ENCODE data around the gene BPTF. TPM values are rescaled to one million over a fixed set of nuclear protein-coding genes. Genes with fewer than 3 reads are reported as not detected.
"Not testable (repeated sequence)": the region's sequence is repeated elsewhere in the genome, so short reads cannot be mapped to it uniquely, and the experiment has no call there.

The BPTF gene
- total RNA-seq, 1 donor from 2014 or later = 77.3 TPM

DNA sequence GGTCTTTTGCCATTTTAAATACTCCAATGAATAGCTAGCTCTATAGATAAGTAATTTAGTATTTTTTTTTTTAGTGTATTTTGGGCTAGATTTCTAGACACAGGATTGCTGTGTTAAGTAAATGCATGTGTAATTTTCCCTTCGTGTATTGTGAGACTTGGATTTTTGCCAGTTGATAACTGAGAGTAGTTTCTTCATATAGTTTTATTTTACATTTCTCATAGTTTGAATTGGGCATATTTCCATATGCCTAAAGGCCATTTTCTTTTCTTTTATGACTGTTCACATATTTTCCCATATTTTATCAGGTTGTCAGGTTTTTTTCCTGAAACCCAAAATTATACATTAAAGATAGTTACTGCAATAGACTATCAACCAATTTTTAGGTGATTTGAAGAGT lies 59.4 kb downstream of the BPTF start:
- no peak for DNase-seq (ENCODE audit: low spot score)

GRCh38 chr17:67891481-67892119 lies 66.3 kb downstream of the BPTF start:
- peak; percentile 24 for DNase-seq (ENCODE audit: low spot score)

GRCh38 chr17:67902511-67903231 lies 77.4 kb downstream of the BPTF start:
- peak; percentile 64 for DNase-seq (ENCODE audit: low spot score)

DNA sequence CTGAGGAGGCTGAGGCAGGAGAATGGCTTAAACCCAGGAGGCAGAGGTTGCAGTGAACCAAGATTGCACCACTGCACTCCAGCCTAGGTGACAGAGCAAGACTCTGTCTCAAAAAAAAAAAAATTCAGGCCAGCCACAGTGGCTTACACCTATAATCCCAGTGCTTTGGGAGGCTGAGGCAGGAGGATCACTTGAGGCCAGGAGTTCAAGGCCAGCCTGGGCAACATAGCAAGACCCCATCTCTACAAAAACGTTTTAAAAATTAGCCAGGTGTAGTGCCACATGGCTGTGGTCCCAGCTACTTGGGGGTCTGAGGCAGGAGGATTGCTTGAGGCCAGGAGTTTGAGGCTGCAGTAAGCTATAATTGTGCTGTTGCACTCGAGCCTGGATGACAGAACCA lies 80.0 kb downstream of the BPTF start:
- DNase-seq (ENCODE audit: low spot score) = not testable (repeated sequence)

DNA sequence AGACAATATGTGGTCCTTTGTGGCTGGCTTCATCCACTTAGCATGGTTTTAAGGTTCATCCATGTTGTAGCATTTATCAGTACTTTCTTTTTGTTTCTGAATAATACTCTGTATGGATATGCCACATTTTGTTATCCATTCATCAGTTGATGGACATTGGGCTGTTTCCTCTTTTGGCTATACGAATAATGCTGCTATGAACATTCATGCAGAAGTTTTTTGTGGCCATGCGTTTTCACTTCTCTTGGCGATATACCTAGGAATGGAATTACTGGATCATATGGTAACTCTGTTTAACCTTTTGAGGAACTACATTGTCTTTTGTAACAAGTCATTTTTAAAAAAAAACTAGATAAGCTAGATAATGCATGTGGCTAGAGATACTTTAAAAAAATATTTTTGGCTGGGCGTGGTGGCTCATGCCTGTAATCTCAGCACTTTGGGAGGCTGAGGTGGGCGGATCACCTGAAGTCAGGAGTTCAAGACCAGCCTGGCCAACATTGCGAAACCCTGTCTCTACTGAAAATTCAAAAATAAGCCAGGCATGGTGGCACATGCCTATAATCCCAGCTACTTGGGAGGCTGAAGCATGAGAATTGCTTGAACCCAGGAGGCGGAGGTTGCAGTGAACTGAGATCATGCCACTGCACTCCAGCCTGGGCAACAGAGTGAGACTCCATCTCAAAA lies 85.0 kb downstream of the BPTF start:
- DNase-seq (ENCODE audit: low spot score) = not testable (repeated sequence)

GRCh38 chr17:67911059-67911782 lies 85.9 kb downstream of the BPTF start:
- no peak for DNase-seq (ENCODE audit: low spot score)

DNA sequence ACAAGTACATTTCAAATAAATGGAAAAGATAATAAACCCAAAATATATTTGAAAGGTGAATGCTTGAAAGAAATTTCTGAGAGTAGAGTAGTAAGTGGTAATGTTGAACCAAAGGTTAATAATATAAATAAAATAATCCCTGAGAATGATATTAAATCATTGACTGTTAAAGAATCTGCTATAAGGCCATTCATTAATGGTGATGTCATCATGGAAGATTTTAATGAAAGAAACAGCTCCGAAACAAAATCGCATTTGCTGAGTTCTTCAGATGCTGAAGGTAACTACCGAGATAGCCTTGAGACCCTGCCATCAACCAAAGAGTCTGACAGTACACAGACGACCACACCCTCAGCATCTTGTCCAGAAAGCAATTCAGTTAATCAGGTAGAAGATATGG lies 86.8 kb downstream of the BPTF start:
- DNase-seq (ENCODE audit: low spot score) = no peak

GRCh38 chr17:67912656-67913055 lies 87.4 kb downstream of the BPTF start:
- no peak for DNase-seq (ENCODE audit: low spot score)

DNA sequence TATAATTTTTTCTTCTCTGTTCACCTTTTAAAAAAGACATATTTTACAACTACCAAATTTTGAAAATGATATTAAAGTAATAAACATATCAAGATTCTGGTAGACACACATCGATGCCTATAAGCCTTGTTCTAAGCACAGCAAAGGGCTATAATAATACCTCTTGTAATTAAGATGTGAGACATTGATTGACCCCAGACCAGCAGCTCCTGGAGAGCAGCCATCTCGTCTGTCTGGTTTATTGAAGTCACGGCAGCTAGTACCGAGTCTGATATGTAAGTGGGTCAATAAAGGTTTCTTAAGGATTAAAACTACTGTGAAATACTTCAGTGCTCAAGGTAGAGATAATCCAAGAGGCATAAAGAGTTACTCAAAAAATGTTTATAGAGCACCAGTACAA lies 94.9 kb downstream of the BPTF start:
- DNase-seq (ENCODE audit: low spot score) = no peak

GRCh38 chr17:67922503-67922902 lies 97.2 kb downstream of the BPTF start:
- no peak for DNase-seq (ENCODE audit: low spot score)

DNA sequence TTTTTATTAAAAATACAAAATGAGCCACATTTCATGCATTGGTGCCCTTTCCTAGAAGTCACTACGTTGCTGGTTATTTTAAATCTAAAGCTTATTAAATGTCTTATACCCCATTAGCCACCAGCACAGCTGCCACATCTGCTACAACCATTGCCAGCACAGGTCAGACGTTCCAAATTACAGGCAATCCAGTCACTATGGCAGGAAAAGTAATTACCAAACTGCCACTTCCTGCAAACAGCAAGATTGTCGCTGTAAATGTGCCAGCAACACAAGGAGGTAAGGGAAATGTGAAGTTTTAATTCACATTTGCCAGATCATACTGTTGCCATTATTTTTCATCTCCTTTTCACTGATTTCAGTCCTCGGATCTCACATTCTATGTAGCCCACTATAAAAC lies 103.5 kb downstream of the BPTF start:
- not testable (repeated sequence) for DNase-seq (ENCODE audit: low spot score)

- DNase-seq (ENCODE audit: low spot score) = no peak
These were observed 105.9 kb downstream of the BPTF start for GRCh38 chr17:67931227-67931626.

- DNase-seq (ENCODE audit: low spot score) = no peak
These were observed 117.5 kb downstream of the BPTF start for GRCh38 chr17:67942810-67943209.

- no peak for DNase-seq (ENCODE audit: low spot score)
These were observed 118.7 kb downstream of the BPTF start for GRCh38 chr17:67944035-67944434.

DNA sequence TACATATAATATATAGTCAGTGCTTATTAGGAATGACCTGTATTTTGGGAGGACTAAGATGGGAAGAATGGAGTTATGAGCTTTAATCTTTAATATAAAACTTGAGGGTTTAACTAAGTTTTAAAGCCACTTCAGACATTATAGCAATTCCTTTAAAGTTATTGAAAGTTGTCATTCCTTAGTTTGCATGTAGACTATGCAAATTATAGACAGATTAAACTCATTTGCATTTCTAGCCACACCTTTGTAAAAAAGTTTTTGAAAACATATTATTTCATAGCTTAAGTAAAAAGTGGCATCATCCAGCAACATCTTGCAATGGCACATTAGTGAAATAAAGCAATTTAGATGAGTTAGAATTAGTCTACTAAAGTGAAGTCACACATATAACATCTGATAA lies 121.2 kb downstream of the BPTF start:
- DNase-seq (ENCODE audit: low spot score) = no peak

DNA sequence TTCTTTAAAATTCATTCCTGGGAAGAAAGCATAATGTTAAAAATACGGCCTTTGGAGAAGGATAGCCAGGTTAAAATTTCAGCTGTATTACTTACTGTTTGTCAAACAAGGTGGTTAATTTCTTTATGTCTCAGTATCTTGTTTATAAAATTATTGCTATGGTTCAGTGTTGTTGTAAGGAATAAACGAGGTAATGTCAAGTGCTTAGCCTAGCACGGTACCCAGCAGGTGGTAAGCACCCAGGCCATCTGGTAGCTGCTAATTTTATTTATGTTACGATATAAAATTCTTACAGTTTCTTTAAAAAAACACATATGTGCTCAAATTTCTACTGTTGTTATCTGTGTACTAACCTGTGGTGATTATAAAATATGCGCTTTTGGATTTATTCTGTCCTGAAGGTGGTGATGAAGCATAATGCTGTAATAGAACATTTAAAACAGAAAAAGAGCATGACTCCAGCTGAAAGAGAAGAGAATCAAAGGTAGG lies 122.1 kb downstream of the BPTF start:
- DNase-seq (ENCODE audit: low spot score) = no peak

DNA sequence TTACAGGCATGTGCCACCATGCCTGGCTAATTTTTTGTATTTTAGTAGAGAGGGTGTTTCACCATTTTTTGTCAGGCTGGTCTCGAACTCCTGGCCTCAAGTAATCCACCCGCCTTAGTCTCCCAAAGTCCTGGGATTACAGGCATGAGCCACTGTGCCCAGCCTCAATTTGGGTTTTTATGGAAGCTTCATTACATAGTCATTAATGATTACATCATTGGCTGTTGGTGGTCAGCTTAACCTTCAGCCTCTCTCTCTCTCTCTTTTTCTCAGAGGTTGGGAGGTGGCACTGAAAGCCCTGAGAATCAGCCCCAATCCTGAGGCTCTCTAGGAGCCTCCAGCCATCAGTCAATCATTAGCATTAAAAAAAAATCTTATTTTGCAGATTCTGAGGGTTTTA lies 125.6 kb downstream of the BPTF start:
- no peak for DNase-seq (ENCODE audit: low spot score)

GRCh38 chr17:67959510-67959909 lies 134.2 kb downstream of the BPTF start:
- no peak for DNase-seq (ENCODE audit: low spot score)

GRCh38 chr17:67960276-67960675 lies 135.0 kb downstream of the BPTF start:
- not testable (repeated sequence) for DNase-seq (ENCODE audit: low spot score)

- DNase-seq (ENCODE audit: low spot score) = not testable (repeated sequence)
These were observed 136.9 kb downstream of the BPTF start for GRCh38 chr17:67962156-67962555.

DNA sequence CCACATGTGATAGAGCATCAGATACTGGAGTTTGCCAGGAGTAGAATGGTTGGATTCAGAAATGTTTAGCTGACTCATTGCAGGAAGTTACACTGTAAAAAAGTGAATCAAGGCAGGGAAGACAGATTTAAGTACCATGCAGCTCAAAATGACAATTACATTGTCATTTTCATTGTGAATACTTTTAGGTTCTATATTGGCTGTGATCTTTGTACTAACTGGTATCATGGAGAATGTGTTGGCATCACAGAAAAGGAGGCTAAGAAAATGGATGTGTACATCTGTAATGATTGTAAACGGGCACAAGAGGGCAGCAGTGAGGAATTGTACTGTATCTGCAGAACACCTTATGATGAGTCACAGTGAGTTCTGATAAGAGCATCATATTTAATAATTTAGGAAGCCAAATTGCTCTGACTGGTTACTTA lies 137.9 kb downstream of the BPTF start:
- DNase-seq (ENCODE audit: low spot score) = peak; percentile 75

DNA sequence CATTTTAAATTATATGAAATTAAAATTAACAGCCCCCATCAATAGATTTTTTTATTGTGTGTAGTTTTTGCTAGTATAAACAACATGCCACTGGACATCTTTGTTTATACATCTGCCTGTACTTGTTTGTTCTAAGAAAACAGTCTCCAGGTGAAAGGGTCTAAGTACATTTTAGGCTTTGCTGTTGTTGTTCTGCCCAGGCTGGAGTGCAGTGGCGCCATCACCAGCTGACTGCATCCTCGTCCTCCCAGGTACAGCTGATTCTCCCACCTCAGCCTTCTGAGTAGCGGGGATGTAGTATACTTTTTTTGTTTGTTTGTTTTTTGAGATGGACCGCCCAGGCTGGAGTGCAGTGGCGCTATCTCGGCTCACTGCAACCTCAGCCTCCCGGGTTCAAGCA lies 145.5 kb downstream of the BPTF start:
- DNase-seq (ENCODE audit: low spot score) = no peak

All from umbilical cord (tissue), 2 donors.